Midbrain (tissue), 1 donor: ENCODE measurements around the gene LHX3.
"Not testable (repeated sequence)": the region's sequence is repeated elsewhere in the genome, so short reads cannot be mapped to it uniquely, and the experiment has no call there.

Experiments
- DNase-seq: peaks from one replicate; lab custom pipeline; 2025; lab: John Stamatoyannopoulos, UW

Gene LHX3

DNA sequence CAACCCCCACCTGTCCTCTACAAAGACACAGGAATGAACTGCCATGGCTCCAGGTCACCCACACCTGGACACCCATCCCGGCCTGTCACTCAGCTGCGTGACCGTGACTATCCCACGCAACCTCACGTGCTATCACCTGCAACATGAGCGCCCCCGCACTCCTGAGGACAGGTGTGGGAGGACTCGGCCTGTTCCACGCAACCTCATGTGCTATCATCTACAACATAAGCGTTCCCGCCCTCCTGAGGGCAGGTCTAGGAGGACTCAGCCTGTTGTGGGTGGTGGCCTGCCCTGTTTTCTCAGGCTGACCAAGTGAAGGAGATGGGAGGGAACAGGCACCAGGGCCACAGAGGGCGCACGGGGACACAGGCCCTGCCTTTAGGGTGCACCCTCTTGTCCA lies 36.6 kb upstream of the LHX3 start:
- no peak for DNase-seq

DNA sequence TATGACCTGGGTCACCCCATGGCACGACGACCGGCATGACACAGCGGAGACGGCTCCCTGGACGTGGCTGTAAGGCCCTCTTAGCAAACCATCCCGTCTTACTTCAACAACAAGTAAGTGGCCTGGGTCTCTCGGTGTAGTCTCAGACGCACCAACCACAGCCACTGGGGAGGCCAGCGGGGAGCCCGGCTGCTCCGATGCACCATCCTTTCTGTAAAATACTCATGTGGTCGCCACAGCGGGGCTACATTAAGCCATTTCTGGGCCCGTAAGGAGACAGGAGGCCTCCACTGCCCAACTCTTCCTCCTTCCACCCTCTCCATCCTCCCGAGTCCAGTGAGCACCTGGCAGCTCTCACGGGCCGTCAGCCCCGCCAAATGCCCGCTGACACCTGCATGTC lies 36.0 kb upstream of the LHX3 start:
- DNase-seq, result no peak

DNA sequence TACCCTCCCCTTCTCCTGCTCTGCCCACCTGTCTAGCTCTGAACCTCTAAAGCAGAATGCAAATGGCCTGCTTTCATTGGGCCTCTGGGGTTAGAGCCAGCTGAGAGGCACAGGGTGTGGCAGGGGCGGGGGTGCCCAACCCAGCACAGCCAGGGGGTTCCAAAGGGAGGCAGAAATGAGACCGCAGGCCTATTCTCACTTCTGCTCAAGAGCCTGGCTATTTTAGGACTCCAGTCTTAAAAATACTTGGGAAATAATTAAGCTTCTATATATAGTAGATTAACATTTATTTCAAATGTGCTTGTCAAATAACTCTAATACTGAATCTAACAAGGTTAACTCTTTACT lies 35.0 kb upstream of the LHX3 start:
- no peak for DNase-seq

DNA sequence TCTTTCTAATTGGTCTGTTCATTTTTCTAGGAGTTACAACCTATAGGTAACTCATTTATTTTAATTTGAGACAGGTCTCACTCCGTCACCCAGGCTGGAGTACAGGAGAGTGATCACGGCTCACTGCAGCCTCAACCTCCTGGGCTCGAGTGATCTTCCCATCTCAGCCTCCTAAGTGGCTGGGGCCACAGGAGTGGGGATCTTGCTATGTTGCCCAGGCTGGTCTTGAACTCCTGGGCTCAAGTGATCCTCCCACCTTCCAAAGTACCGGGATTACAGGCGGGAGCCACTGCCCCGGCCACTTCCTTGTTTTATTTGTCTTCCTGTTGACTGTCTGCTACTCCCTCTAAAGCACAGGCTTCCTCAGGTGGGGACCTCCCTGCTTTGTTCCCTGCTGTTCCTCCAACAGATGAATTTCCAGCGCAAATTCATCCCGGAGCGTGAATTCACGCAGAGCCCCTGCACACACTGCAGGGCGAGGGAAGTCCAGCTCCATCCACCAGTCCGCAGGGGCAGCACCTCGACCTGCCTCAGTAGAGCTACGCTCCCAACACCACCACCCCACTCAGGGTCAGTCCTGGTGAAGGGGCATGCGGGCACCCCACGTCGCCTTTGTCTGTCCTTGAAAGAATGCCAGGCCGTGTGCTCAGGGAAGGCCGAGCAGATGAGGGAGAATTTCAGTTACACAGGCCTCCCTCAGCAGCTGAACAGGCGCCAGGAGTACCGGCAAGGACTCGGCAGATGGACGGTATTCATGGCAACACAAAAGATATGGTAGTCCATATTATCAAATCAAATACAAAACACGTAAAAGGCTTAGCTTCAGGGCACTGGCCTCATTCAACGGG lies 34.4 kb upstream of the LHX3 start:
- DNase-seq, result no peak

DNA sequence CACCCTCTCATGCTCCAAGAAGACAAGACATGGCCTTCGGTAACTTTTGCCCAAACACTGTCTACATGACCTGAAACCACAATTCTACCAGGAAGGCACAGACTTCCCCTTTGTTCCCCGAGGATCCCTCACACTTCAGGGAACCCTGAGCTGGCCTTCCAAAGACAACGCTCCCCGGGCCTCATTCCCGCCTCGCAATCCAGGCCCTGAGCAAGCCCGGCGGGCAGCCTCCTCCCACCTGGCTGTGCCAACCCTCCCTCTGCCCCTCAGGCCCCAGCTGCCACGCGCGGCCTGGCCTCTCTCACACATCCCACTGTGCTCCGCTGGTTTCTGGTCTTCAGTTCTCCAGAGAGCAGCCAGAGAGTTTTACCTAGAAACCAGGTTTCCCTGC lies 33.4 kb upstream of the LHX3 start:
- DNase-seq, result no peak

DNA sequence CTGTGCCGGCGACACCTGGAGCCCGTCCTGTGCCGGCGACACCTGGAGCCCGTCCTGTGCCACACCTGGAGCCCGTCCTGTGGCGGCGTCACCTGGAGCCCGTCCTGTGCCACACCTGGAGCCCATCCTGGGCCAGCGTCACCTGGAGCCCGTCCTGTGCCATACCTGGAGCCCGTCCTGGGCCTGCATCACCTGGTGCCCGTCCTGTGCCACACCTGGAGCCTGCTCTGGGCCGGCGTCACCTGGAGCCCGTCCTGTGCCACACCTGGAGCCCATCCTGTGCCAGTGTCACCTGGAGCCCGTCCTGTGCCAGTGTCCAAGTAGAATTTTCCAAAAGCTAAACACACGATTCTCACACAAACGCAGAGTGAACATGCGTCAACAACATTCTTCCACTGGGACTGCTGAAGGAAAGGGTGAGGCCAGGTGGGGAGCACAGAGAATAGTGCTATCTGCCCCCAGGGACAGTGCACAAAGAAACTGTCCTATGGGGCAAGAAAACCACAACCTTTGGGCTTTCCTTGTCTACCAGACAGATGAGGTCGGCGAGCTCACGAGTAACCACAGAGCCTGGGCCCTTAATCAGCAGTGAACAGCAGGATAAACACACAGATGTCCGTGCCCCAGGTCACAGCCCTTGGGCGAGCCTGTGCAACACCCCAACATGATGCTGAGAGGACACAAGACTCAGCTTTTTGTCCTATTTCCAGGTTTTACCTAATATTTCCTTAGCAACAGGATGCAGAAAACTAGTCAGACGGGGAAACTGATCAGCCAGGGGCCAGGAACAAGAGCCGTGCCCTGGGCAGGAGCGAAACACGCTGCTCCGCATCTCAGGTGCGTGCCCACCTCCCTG lies 32.8 kb upstream of the LHX3 start:
- no peak for DNase-seq

DNA sequence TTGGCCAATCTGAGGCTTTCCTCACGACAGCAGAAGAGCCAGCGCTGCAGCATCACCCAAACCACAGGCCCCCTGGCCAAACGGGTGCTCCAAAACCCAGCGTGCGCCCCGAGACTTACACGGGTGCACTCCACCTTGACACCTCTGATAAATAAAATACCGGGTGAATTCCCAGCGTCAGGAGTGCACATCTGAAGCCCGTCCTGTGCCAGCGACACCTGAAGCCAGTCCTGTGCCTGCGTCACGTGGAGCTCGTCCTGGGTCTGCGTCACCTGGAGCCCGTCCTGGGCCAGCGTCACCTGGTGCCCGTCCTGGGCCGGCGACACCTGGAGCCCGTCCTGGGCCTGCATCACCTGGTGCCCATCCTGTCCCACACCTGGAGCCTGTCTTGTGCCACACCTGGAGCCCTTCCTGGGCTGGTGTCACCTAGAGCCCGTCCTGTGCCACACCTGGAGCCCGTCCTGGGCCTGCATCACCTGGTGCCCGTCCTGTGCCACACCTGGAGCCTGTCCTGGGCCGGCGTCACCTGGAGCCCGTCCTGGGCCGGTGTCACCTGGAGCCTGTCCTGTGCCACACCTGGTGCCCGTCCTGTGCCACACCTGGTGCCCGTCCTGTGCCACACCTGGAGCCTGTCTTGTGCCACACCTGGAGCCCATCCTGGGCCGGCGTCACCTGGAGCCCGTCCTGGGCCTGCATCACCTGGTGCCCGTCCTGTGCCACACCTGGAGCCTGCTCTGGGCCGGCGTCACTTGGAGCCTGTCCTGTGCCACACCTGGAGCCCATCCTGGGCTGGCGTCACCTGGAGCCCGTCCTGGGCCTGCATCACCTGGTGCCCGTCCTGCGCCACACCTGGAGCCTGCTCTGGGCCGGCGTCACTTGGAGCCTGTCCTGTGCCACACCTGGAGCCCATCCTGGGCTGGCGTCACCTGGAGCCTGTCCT lies 31.8 kb upstream of the LHX3 start:
- DNase-seq, result not testable (repeated sequence)

DNA sequence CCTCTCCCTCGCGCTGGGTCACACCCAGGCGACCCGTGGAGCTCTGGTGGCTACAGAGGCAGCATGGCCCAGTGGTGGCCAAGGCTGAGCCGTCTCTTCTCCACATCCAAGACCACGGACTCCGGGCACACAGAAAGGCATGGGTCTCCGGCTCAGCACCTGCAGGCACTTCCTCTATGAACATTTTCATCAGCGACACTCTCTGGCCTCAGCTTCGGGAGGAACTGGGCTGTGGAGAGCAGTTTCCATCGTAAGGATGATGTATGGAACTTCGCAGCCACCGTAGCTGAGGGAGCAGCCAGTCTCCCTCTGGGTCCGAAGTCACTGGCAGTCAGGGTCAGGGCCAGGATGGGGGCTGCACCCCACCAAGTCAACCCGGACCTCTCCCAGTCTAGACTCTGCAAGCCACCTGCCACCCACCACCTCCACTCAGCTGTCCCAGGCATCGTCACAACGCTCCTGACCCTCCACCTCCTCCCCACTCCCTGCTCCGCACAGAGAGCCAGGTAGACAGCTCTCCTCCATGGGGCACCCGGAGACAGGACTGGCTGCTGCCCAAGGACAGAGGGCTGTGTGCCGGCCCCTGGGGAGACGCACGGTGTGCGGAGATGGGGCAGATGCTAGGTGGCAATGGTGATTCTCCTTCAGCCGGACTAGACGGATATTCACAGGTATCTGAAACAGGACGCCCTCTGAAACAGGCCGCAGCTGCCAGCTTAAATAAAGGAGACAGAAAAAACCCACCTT lies 31.0 kb upstream of the LHX3 start:
- no peak for DNase-seq

DNA sequence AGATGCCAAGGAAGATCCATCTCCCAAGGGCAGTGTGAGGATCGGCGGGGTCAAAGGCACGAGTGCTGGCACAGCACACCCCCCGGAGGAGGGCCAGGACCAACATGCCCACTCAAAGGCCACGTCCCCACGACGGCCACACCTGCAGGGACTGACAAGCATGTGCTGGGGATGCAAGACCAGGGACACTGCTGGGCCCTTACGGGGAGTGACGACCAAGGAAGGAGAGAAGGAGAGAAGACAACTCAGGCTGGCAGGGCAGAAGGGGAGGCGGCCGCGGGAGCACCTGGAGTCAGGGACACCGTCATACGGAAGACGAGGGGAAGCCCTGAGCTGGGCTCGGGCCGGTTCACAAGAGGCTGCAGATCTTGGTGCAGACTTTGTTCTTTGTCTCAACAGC lies 30.2 kb upstream of the LHX3 start:
- DNase-seq, result no peak

DNA sequence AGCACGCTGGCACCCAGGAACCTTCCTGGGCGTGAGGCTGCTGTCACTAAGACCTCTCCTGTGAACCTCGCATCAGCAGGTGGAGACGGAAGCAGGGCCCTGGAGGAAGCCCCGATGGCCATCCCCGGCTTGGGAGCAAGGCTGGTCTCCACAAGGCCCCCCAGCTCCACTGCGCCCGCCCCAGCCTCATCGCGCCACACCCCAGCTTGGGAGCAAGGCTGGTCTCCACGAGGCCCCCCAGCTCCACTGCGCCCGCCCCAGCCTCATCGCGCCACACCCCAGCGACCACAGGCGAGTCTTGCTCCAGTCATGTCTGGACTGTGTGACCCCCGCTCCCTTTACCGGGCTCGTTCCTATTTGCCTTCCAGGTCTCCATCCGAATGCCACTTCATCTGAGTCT lies 29.7 kb upstream of the LHX3 start:
- no peak for DNase-seq

DNA sequence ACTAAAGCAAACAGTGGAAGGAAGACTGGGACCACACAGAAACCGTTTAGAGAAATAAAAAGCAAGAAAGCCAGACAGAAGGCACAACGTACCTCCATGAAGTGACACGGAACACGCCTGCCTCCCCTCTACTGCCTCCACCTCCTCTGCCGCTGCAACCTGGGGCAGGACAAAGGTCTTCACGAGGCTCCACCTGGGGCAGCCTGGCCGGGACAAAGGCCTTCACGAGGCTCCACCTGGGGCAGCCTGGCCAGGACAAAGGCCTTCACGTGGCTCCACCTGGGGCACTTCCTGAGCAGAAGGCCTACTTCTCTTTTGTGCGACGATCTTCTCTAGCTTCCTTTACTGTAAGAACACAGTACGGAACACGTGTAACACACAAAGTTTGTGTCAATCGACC lies 28.9 kb upstream of the LHX3 start:
- DNase-seq, result no peak

DNA sequence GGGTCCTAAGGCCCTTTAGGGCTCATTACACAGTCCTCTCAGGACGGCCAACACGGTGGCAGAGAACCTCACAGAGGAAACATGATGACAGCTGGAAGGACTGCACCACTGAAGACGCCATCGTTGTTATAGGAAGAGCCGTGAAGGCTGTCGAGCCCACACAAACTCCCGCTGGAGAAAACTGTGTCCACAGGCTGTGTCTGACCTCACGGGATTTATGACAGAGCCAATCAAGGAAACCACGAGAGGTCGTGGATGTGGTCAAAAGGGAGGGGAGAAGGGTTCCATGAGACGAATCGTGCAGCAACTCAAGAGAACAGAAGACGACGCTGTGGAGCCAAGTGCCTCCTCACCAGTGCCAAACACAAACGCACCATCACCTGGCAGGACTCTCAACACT lies 28.5 kb upstream of the LHX3 start:
- DNase-seq, result no peak

DNA sequence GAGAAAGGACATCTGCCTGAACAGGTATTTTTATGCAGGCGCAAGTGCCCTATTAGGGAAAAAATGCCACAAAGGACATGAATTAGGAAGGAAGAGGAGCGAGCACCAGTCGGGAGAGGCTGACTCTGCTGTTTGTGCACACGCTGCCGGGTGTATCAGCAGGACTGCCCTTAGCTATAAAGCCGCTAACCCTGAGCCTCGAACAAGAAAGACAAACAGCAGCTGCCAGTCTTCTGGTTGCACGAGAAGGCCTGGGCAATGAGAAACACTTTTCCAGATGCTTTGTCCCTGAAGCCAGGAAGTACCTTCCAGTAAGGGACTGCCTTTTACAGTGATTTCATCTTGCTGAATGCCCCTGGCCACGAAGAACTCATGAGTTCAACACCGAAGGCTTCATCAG lies 28.0 kb upstream of the LHX3 start:
- no peak for DNase-seq

DNA sequence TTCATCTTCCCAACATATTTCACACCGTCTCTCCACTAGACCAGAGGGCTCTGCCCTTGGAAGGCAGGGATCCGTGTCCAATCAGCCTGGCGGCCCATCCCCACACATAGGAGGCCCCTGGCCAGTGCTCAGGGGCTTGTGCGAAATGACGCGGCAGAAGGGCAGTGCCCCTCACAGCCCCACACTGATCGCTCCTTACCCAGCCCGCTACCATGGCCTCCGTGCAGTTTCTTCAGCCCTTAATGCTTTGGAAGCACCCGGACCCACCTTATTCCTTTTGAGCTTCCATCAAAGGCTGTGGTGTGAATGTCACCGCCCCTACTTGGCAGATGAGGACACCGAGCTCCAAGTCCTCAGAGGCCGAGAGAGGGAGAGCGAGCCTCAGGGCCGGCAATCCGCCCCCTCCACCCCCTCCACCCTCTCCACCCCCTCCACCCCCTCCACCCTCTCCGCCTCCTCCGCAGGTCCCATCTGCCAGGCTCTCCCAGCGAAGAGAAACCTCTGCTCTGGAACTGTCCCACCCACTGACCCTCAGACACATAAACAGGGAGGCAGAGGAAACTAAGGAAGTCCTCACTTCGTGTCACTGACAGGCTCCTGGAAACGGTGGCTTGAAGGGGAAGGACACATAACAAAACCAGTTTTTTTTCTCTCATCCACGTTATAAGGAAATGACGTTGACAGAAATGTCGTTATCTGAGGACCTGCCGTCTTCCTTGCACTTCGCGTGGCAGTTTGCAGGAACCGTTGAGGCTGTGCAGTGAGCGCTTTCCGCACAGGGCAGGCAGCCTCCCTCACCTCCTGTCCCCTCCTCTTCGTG lies 26.8 kb upstream of the LHX3 start:
- DNase-seq, result no peak

DNA sequence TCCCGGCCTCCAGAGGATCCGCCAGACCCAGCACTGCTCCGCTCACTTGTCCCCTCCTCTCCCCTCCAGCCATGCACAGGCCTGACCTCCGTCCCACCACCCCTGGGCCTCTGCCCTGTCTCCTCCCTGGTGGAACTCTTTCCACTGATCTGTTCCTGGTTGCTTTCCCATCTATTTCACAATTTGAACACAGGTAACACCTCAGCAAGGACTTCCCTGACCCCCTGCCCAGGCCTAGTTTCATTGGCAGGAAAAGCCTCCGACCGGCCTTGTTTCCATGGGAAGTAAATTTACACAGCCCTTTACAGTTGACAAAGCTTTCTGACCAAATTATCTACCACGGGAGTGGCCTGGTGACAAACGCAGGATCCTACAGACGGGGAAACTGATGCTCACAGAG lies 25.8 kb upstream of the LHX3 start:
- no peak for DNase-seq

DNA sequence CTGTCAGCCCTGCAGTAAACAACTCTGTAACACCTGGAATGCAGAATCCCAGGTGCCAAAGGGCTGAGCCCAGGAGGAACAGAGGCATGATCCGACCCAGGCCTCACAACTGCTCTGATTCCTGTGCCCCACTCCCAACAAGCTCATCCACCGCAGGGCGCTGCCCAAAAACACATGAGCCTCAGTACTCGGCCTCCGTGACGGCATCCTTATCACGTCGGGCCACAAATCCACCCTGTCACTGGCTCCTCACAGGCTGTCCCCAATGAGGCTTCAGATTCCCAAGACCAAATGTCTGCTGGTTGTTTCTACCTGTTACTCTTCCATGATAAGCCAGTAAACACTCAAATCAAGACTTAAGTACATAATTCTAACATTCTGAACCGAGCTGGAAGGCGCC lies 25.4 kb upstream of the LHX3 start:
- DNase-seq, result no peak

DNA sequence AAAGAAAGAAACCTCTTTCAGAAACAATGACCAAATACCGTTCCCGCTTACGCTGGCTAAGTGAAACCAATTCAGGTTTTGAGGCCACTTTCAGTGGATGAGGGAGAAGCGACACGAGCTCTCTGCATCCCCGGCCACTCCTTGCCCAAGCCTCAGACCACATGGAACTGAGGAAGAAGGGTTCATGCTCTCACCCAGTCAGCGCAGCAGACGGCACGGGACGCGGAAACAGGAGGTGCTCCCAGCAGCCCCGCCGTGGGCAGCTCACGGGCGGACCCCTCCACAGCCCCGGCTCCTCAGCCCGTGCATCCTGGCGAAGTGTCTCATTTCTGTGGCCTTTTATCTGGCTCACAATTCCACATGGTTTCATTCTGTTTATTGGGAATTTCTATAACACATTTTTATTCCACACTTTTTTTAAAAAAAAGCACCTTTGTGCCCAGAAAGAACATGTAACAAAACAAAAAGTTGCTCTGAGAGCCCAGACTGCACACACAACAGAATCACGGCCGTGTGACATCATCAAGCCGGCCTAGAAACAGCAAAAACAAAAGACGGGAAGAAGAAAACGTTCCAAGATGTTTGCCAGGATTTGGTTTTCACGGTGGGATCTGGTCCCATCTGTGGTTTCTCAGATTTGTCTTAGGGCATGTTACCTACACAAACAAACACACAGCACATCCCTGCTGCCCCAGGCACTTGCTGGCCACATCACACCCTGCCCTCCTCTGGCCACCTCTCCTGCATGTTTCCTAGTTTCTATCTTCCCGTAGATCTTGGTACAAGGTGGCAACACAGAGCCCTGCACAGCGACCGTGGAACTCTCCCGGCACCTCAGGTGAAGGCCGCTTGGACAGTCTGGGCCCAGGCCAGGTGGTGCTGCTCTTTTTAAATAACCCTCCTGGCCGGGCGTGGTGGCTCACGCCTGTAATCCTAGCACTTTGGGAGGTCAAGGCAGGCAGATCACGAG lies 24.5 kb upstream of the LHX3 start:
- no peak for DNase-seq

DNA sequence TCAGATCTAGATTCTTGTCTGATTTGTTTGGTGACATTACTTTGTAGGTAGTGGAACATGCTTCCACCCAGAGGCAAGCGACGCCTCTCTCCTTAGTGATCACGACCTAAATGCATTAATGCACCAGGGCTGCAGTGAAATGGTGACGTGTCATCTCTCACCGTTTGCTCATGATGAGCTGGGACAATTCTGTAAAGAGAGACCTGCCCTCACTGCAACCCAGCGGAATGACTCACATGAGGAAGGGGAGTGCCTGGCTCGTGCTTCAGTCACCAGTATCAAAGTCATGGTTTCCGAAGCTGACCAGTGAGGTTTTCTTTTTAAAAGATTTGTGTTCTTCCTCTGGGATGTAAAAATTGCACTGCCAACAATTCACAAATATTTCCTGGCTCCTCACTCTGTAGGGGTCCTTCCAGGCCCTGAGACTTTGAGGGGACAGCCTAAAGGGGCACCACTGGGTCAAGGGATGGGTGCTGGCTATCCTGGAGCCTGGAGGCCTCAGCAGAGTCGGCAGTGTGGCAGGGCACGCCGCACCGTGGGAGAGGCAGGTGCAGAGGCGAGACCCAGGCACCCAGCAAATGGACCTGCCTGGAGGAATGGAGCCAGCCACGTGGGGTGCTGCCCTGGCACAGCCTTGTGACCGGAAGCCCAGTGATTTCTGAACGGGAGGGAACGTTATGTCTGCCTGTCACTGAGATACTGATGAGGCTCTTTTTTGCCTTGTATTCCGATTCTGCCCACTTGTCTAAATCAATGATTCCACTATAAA lies 23.4 kb upstream of the LHX3 start:
- no peak for DNase-seq
